Measurements from ENCODE around the gene ADIPOQ.
A peak's percentile ranks its signal among the peaks of the same experiment; 100 is the strongest.
"Not testable (repeated sequence)": the region's sequence is repeated elsewhere in the genome, so short reads cannot be mapped to it uniquely, and the experiment has no call there.

Gene ADIPOQ

DNA sequence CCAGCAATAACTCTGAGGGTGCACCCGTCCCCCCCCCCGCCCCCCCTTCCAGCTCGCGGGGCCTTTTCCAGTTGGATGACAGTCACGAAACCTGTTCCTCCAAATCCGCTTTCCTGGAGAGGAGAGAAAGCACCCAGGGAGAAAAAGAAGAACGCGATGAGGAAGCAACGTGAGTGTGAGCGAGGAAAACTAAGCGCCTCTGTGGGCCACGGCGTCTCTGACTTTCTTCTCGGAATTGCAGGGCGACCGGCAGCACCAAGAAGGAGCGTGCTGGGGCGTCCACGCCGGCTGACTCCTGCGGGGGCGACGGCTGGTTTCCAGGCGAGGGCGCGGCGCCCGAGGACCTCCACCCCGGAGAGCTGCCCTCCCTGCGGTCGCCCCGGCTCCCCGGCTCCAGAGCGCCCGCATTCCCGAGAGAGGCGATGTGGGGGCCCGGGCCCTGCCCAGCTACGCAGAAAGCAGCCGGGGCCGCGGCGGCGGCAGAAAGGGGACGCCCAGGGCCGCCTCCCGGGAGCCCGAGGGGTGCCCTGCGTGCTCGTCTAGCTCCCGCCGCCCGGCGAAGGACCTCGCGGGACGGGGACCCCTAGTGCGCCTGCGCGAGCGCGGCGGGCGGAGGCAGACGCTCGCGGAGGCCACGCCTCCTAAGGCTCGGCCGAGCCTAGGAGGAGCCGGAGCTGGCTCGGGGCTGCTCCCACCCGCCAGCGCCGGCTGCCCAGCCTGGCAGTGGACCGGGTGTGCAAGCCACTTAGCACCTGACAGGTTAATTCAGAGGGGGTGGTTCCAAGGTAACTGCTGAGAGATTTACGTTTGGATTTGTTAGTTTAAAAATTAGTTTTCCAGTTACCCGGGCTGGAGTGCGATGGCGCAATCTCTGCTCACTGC lies 15.3 kb upstream of the ADIPOQ start:
- peak; percentile 81 for DNase-seq

DNA sequence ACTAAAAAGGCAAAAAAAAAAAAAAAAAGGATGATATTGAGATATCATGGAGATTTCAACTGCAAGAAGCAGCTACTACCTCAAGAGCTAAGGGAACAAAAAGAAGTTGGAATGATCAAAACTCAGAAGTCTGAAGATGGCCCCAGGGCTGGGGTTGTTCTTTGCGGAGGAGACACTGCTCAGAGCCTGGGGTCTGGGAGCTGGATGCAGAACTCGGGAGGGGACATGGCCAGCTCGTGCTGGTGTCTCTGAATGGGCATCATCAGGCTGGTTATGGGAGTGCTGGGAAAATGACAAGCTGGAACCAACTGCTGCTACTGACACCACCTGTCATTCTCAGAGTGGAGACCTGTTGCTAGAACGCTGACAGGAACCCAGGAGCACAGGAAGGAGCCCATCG lies 14.2 kb upstream of the ADIPOQ start:
- no peak for DNase-seq

DNA sequence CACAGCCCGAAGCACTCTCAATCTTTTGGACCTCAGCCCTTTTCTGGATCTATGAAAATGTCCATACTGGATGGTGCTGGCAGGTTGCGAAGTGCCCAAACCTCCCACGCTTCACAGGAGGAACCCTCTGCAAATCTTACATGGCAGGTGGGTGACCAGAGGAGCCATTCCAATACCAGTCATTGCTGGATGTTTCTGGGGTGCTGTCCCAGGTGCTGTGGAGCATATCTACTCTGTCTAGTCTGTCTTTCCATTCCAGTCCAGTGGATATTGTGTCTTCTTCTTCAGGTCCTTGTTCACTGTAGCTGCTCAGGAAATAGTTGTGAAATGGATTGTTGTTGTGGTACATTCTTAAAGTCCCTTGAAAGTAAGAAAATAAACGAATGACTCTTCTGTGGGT lies 10.7 kb upstream of the ADIPOQ start:
- DNase-seq, result no peak

DNA sequence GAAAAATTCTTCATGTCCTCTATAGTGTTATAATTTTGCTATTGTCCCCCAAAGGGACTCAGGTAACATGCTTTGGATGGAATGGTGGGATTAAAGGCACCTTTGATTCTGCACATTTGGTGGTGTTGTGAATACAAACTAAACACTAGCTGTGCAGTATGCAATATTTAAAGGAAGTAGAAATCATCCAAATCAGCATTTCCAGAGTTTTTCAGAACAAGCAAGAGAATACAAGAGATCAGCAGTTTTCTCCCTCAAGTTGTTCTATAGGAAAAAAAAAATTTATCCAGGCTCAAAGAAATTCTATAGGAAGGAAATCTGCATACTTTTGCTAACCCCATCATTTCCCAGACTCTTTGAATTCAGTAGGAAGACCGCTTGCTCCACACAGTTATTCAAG lies 10.2 kb upstream of the ADIPOQ start:
- DNase-seq, result no peak

DNA sequence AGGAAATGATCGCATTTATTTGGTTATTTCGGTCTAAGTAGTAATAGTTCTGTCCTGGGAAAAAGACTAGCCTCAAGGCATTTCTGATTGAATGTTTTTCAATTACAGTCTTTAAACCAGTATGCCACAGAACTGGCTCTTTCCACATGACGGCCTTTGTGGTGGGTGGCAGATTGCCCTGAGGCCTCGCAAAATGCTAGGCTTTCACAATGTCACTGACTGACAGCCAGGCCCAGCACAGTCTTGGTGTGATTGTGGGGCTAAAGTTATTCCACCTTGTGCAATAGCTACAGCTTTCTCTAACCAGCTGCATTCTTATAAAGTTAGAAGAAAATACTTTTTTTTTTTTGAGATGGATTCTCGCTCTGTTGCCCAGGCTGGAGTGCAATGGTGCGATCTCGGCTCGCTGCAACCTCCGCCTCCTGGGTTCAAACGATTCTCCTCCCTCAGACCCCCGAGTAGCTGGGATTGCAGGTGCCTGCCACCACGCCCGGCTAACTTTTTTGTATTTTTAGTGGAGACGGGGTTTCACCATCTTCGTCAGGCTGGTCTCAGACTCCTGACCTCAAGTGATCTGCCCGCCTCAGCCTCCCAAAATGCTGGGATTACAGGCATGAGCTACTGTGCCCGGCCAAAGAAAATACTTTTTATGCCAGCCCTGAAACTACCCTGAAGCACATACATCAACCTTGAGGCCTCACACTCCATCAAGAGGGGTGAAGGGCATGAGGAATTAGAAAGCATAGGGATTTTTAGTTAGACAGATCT lies 2.5 kb upstream of the ADIPOQ start:
- peak; percentile 76 for DNase-seq

DNA sequence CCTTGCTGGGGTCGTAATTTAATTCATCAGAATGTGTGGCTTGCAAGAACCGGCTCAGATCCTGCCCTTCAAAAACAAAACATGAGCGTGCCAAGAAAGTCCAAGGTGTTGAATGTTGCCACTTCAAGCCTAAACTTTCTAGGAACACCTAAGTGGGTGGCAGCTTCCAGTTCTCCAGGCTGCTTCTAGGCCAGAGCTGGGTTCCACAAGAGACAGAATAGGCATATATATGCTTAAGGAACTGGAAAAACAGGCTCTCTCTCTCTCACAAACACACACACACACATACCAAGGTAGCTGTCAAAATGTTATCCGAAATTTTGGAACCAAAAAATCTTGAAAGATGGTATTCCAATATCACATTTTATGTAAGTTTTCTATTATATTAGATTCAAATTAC lies 890 bp upstream of the ADIPOQ start:
- DNase-seq, result no peak

DNA sequence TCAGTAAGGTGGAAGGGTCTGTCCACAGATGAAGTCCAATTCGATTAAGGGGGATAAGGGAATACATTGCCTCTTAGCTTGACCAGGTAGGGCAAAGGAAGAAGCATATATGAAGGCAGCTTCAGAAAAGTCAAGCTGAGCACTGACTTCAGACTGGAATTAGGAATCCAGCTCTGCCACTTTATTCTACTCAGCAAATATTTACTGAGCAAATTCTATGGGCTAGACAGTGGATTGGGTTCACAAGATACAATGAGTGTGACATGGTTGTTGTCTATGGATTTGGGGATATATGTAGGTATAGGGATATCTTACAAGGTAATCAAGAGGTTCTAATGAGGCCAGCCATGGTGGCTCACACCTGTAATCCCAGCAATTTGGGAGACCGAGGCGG lies 526 bp downstream of the ADIPOQ start:
- DNase-seq, result no peak

DNA sequence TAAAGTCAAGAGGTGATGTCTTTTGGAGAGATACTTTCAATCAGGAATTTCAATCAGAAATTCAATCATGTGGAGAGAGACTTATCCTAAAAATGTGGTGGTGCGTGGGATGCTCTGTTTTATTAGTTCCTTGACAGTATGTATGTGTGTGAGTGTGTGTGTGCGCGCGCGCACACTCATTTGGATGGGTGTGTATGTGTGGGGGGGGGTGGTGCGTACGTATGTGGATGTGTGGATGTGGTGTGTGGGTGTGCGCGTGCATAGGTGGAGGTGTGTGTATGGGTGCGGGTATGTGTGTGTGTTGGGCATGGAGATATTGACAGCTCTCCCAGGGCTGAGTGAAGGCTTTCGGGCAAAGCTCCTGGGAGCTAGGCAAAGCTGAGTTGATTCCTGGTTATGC lies 2.4 kb downstream of the ADIPOQ start:
- DNase-seq, result no peak

DNA sequence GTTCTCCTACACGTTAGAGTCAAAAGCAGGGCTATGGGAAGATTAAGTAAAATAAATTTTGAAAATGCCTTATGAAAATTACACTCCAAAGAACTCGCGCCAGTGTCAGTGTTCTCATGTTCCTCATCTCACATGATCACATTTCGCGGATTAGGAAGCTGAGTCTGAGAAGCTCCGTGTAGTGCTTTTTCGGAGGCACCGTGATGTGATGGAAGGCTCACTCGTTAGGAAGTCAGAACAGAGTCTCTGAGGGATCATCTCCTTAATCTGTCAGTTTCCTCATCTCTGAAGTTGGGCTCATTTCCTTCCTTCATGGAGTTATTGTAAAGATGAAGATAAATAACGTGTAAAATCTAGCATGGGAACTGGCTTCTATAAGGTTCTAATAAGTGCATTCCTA lies 3.2 kb downstream of the ADIPOQ start:
- DNase-seq, result no peak

DNA sequence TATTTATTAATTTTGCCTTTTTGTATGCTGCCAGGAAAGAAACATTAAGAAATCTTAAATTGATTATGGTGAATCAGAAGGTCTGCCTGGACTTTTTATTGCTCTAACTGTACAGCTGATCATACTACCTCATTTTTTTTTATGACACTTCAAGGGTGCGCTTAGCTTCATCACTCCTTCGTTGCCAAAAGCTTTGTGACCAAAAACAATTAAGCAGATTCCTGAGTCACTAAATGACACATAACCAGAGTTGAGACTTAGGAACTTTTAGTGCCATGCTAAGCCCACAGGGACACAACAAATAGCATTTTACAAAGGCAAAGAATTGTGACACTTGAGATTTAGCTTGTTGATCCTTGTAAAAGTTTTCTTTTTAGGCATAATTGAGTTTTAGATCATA lies 4.9 kb downstream of the ADIPOQ start:
- DNase-seq, result no peak

DNA sequence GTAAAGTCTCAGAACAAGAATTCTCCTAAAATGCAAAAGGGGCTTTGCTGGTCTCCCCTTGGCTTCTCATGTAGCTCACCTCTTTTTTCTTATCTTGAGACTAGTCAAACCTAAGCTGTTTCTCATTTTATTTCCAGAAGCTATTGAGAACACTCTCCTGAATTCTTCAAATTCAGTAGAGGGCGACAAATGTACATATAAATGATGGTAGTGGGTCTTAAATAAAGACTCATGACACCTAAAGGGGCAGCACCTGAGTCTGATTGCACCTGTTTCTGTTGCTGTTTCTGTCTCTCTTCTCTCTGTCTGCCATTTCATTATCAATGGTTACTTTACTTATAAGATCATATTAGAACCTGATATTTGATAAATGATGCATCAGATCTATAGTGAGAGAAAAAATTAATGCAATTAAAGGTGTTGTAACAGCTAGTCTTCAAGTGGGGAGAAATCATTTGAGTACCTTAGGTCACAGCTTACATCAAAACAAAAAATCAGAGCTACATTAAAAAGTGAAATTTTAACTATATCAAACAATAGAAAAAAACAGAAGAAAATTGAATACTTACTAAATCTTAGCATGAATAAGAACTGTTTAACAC lies 7.0 kb downstream of the ADIPOQ start:
- no peak for DNase-seq

DNA sequence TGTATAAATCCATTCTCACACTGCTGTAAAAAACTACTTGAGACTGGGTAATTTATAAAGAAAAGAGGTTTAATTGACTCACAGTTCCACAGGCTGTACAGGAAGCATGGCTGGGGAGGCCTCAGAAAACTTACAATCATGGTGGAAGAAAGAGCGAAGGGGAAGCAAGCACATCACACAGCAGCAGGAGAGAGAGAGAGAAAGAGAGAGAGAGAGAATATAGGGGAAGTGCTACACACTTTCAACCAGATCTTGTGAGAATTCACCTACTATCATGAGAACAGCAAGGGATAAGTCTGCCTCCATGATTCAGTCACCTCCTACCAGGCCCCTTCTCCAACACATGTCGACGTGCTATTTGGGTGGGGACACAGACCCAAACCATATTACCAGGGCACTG lies 9.3 kb downstream of the ADIPOQ start:
- DNase-seq, result not testable (repeated sequence)

DNA sequence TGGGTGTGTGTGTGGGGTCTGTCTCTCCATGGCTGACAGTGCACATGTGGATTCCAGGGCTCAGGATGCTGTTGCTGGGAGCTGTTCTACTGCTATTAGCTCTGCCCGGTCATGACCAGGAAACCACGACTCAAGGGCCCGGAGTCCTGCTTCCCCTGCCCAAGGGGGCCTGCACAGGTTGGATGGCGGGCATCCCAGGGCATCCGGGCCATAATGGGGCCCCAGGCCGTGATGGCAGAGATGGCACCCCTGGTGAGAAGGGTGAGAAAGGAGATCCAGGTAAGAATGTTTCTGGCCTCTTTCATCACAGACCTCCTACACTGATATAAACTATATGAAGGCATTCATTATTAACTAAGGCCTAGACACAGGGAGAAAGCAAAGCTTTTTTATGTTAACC lies 10.5 kb downstream of the ADIPOQ start:
- DNase-seq, result no peak

DNA sequence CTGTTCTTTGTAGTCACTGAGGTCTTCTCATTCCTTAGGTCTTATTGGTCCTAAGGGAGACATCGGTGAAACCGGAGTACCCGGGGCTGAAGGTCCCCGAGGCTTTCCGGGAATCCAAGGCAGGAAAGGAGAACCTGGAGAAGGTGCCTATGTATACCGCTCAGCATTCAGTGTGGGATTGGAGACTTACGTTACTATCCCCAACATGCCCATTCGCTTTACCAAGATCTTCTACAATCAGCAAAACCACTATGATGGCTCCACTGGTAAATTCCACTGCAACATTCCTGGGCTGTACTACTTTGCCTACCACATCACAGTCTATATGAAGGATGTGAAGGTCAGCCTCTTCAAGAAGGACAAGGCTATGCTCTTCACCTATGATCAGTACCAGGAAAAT lies 11.6 kb downstream of the ADIPOQ start:
- no peak for DNase-seq

DNA sequence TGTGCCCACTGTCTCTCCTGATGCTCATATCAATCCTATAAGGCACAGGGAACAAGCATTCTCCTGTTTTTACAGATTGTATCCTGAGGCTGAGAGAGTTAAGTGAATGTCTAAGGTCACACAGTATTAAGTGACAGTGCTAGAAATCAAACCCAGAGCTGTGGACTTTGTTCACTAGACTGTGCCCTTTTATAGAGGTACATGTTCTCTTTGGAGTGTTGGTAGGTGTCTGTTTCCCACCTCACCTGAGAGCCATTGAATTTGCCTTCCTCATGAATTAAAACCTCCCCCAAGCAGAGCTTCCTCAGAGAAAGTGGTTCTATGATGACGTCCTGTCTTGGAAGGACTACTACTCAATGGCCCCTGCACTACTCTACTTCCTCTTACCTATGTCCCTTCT lies 12.4 kb downstream of the ADIPOQ start:
- DNase-seq, result no peak

DNA sequence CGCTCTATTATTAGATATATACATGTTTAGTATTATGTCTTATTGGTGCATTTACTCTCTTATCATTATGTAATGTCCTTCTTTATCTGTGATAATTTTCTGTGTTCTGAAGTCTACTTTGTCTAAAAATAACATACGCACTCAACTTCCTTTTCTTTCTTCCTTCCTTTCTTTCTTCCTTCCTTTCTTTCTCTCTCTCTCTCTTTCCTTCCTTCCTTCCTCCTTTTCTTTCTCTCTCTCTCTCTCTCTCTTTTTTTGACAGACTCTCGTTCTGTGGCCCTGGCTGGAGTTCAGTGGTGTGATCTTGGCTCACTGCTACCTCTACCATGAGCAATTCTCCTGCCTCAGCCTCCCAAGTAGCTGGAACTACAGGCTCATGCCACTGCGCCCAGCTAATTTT lies 15.2 kb downstream of the ADIPOQ start:
- no peak for DNase-seq

DNA sequence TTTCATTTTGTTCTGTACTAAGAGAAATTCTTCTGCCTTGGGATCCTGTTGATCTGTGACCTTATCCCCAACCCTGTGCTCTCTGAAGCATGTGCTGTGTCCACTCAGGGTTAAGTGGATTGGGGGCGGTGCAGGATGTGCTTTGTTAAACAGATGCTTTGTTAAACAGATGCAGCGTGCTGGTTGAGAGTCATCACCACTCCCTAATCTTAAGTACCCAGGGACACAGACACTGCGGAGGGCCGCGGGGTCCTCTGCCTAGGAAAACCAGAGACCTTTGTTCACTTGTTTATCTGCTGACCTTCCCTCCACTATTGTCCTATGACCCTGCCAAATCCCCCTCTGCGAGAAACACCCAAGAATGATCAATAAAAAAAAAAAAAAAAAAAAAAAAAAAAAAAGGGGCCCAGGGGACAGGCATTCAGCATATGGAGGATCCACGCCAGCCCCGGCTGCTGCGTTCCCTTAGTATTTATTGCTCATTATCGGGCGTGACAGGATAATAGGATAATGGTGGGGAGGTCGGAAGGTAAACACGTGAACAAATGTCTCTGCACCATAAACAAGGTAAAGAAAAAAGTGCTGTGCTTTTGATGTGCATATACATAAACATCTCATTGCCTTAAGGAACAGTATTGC lies 22.8 kb downstream of the ADIPOQ start:
- not testable (repeated sequence) for DNase-seq

DNA sequence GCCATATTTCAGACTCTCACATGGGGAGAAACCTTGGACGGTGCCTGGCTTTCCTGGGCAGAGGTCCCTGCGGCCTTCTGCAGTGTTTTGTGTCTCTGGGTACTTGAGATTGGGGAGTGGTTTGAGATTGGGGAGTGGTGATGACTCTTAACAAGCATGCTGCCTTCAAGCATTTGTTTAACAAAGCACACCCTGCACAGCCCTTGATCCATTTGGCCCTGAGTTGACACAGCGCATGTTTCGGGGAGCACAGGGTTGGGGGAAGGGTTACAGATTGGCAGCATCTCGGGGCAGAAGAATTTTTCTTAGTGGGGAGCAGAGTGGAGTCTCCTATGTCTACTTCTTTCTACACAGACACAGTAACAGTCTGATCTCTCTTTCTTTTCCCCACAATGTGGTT lies 23.6 kb downstream of the ADIPOQ start:
- not testable (repeated sequence) for DNase-seq

DNA sequence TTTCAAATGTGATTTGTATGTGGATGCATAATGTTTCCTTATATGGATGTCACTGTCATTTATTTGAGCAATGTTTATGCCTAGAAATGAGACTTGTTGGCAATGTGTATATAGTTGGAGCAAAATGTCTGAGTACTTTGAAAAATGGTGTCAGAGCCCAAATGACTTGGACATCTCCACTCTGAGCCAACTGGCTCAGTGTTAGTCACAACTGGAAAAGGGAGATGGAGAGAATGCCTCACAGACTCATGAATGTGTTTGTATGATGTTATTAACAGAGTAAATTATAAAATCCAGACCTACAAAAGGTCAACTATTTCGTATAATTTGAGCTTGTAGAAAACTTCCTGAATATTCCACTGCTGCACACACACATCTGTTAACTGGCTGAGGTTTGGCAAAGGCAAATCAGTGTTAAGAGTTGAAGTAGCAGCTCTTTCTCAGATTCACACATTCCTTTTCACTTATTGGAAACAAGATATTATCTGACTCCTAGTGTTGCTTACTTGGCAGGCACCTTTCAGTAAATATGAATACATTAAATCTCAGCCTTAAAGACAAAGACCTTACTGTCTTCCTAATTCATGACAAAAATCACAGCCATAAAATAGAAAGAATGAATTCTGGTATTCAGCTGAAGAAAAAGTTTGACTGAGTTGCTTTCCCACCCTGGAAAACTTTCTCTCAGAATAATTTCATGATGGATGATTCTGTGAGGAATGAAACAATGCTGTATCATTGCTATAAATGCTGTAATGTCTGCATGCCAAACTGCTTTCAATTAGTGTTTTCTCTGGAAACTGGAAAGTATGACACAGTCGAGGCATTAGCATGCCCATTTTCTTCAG lies 27.0 kb downstream of the ADIPOQ start:
- no peak for DNase-seq

DNA sequence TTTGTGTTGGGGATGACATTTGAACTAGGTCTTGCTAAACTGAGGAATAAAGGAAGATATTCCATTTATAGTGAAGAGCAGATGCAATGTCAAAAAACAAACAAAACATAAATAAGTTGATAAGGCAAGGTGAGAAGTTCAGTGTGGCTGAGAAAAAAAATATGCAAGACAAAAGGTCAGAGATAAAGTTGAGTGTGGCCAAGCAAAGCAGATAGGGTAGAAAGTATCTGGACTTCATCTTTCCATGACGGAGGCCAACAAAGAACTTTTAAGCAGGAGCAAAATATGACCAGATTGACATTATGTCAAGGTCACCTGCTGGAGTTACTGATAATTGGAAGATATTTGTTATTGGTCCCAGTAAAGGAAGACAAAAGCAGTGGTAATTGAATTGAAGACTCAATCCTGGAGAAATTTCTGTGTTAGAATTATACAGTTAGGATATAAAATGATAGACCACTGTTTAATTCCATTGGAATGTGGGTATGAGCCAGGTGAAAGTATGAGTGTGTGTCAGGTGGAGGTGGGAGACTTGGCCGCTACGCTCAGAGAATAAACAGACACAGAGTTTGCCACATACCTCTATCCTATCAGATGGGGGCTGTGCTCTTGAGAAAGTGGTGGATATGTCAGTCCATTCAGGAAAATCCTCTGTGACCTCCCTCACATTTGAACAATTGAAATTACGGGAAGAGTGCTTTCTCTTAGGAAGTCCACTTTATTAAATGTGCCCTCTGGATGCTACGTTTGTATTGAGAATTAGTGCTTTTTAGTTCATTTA lies 28.1 kb downstream of the ADIPOQ start:
- no peak for DNase-seq

DNA sequence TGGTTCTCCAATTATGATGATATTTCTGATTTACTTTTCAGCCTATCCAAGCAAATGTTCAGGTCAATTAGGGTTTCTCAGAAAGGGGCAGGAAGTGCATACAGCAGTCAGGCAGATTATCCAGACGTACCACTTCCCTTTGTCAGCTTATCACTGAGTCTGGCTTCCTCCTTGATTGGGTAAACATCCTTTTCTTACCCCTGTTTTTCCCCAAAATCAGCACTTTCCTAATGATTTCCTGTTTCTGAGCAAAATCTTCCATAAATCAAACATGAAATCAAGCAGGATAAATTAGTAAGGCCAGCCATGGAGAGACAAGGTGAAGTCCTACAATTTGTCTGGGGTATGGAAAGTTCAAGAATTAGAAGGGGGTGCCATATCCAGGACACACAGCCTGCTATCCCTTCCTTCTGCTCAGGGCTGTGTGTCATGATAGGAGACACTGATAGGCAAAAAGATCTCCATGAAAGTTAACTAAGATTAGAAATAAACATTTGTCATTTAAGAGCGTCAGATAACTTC lies 29.0 kb downstream of the ADIPOQ start:
- DNase-seq, result no peak
